ENCODE results near the gene SOS2.
"Not testable (repeated sequence)": the region's sequence is repeated elsewhere in the genome, so short reads cannot be mapped to it uniquely, and the experiment has no call there.

SOS2 gene

DNA sequence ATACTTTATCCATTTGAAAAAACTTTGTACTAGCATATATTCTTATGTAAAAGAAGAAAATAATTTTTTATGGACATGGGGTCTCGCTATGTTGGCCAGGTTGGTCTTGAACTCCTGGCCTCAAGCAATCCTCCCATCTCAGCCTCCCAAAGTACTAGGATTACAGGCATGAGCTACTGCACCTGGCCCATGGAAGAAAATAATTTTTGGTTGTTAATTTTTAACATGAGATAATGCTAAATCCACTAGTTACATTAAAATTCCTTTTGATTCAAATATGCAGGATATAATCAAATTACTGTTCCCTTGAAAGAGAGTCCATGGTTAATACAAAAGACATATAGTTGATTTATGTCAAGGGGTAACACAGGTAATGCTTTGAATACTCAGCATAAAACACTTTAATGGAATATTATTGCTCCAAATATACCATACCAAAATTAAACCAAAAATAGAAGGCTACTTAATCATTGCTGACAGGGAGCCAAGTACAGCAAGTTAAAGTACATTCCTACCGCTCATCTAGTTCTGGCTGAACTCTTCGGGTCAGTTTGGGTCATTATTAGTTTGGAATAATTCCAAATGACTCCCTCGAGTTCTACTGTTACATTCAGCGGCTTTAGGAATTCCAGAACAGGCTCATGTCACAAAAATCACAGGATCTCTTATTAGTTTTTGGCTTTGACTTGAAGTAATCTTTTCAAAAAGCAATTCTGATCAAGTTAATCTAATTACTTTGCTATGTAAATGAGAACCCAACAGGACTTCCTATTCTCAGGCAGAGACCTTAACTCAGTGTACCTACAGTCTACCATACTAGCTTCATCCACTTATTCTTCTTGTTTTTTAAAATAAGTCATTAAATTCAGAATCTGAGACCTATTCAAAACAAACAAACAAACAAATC lies 6.1 kb downstream of the SOS2 start:
- DNase-seq, result no peak

- no peak for DNase-seq
Observed at GRCh38 chr14:50222055-50222613, 9.2 kb downstream of the SOS2 start.

DNA sequence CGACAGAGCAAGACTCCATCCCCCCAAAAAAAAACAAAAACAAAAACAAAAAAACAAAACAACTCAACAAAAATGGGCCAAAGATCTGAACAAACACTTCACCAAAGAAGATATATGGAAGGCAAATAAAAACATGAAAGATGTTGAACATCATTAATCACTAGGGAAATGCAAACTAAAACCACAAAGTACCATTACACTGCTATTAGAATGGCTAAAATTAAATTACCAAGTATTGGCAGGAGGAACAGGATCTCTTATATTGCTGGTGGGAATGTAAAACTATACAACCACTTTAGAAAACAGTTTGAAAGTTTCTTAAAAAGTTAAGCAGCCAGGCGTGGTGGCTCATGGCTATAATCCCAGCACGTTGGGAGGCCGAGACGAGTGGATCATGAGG lies 12.9 kb downstream of the SOS2 start:
- no peak for DNase-seq

DNA sequence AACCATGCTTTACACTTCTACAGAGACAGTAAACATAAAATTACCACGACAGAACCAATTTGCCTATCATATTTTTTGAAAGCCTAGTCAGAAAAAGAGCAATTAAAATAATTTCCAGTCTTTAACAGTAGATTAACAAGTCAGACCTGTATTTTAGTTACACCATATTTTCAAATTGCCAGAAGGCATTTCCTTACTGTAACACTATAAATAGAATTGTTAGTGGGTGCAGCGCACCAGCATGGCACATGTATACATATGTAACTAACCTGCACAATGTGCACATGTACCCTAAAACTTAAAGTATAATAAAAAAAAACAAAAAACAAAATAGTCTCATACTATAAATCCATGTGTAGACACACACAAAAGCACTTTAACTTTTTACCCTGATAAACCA lies 16.0 kb downstream of the SOS2 start:
- DNase-seq, result no peak

GRCh38 chr14:50213795-50214194 lies 17.6 kb downstream of the SOS2 start:
- no peak for DNase-seq

- no peak for DNase-seq
Observed at GRCh38 chr14:50212726-50213125, 18.7 kb downstream of the SOS2 start.

GRCh38 chr14:50210074-50210473 lies 21.3 kb downstream of the SOS2 start:
- no peak for DNase-seq

DNA sequence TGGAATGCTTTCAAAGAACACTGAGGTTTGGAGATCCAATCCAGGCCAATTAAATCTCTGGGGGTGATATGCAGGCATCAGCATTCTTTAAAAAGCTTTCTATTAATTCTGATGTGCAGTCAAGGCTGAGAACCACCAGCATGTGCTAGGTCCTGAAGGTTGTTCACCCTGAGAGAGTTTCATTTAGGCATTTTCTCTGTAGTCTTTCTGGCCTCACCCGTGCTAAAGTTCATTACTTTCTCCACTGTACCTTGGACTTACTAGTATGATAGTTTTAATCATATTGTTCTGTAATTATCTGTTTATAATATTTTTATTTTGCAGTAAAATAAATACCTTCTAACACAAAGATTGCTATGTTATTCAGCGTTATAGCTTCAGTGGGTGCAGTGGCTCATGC lies 32.9 kb downstream of the SOS2 start:
- DNase-seq, result no peak

DNA sequence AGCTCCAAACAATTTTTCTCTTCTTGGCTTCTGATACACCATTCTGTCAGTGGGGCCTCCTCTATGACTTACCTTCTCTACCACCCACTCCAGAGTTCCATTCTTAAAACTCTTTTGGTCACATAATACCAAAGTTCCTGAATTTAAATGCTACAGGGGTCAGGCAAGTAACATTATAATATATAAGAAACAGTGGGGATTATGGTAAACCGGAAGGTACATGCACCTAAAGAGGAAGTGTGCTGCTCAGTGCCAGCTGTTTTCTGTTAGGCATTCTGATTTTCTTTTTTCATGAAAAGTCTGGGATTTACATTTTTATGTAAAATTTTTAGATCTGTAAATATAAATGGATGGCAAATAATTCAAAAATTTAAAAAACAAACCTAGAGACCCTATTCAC lies 39.9 kb downstream of the SOS2 start:
- DNase-seq, result no peak

DNA sequence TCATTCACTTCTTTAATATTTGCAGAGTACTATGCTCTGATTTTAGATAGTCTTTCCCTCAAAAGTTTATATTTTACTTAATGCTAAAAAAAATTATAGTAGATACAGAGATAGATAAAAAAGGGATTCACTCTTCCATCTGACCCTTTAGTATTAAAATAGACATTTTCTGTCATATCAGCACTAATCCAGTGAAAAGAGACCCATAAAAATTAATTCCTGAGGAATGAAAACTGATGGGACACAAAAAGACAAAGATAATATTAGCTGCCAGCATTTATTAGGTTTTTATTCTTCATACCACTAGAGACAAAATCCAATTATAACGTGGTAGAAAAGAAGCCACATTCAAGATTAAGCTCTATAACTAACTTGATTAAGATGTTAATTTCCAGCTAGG lies 45.3 kb downstream of the SOS2 start:
- DNase-seq, result no peak

DNA sequence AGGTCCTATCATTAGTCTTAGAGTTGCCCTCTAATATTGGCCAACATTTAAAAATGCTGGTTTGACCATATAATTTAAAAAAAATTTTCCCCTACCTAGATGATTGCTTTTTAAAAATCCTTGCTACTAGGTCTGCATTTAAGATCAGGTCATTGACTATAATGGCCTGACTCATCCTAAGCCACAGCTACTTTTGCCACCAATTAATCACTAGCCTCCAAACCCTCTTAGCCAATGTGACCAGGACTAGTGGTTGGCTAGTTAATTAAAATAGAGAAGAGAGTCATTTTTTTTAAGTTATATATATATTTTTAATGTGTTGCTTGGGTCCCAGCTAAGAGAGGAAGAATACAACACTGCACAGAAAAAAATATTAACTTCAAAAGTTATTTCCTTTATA lies 57.5 kb downstream of the SOS2 start:
- DNase-seq, result no peak

DNA sequence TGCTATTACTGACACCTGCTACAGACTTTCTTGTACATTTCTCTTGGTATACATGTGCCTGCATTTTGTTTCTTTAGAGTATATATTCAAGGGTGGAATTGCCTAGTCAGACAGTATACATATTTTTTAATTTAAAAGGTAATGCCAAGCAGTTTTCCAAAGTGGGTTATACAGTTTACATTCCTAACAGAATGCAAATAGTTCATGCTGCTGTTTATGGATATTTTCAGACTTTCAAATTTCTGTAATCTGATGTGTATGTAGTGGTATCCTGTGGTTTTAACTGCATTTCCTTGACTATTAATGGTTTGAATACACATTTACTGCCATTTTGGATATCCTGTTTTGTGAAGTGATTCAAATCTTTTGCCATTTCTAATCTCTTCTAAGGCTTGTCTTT lies 59.5 kb downstream of the SOS2 start:
- no peak for DNase-seq

DNA sequence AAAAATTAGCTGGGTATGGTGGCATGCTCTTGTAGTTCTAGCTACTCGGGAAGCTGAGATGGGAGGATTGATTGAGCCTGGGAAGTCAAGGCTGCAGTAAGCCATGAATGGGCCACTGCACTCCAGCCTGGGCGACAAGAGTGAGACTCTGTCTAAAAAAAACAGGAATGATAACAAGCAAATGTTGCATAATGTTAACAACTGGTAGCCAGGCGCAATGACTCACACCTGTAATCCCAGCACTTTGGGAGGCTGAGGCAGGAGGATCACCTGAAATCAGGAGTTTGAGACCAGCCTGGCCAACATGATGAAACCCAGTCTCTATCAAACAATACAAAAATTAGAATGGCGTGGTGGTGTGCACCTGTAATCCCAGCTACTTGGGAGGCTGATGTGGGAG lies 64.0 kb downstream of the SOS2 start:
- DNase-seq, result not testable (repeated sequence)

DNA sequence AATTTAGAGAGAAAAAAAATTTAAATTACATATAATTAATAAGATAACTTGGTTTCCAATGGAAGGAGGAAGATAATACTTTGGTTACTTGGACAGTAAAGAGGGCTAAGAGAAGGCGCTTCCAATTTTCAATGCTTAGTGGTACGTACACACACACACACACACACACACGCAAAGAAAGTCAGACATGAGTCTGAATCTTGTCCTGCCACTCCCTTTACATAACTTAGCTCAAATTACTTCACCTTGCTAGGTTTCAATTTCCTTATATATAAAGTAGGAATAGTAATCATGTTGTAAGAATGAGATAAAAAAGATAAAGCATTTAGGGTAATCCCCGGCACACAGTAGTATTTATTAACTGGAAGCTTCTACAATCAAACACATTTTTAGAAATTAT lies 75.3 kb downstream of the SOS2 start:
- no peak for DNase-seq

- DNase-seq, result no peak
Observed at GRCh38 chr14:50148799-50149198, 82.6 kb downstream of the SOS2 start.

DNA sequence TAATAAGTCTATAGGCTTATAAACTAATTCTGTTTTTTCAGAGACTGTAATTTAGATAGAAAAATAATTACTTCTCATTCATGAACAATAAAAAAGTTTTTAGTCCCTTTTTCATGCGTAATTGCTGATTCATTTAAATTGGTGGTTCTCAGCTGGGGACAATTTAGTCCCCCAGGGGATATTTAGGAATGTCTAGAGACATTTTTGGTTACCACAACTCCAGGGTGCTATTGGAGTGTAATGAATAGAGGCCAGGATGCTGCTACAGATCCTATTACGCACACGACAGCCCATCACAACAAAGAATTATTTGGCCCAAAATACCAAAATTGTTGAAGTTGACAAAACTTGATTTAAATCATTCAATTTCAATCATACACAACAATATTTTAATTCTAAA lies 92.2 kb downstream of the SOS2 start:
- no peak for DNase-seq

GRCh38 chr14:50127802-50128201 lies 103.6 kb downstream of the SOS2 start:
- no peak for DNase-seq

DNA sequence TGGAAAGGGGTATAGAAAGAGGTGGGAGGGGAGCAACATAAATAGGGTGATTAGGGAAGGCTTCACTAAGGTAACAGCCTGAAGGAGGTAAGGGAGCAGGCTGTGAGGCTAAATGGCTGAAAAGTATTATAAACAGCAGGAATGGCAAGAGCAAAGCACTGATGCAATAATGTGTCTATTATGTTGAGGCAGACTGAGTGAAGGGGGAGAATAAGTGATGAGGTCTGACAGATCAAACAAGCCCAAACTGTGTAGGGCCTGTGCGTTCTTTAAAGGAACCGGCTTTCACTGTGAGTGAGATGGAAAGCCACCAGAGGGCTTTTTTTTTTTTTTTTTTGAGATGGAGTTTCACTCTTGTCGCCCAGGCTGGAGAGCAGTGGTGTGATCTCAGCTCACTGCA lies 108.3 kb downstream of the SOS2 start:
- DNase-seq, result no peak

GRCh38 chr14:50122291-50122690 lies 109.1 kb downstream of the SOS2 start:
- DNase-seq, result no peak

DNA sequence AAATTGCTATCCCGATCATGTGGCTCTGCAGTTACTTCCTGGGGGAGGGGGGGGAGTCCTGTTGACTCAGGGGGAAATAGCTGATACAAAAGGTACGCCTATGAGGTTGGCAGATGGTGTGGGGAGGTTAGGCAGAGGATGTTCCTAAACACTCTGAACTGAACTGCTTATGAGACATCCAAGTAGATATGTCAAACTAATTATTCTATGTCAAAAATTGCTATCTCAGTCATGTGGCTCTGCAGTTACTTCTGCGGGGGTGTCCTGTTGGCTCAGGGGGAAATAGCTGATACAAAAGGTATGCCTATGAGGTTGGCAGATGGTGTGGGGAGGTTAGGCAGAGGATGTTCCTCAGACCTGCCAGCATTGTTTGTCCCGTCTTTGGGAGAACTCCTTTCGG lies 109.9 kb downstream of the SOS2 start:
- DNase-seq, result no peak

GRCh38 chr14:50117456-50117855 lies 113.9 kb downstream of the SOS2 start:
- no peak for DNase-seq

- DNase-seq, result no peak
Observed at GRCh38 chr14:50116966-50117365, 114.4 kb downstream of the SOS2 start.

GRCh38 chr14:50116181-50116956 lies 115.0 kb downstream of the SOS2 start, which contains the start of gene VCPKMT:
Gene VCPKMT, minus strand, starts transcription at chr14:50116572. Its CDS starts 20 bp downstream, at chr14:50116552.
- DNase-seq, result peak; percentile 96
